ENCODE measurements around the gene EFCAB12.
A peak's percentile ranks its signal among the peaks of the same experiment; 100 is the strongest.
"Not testable (repeated sequence)": the region's sequence is repeated elsewhere in the genome, so short reads cannot be mapped to it uniquely, and the experiment has no call there.

Gene EFCAB12

DNA sequence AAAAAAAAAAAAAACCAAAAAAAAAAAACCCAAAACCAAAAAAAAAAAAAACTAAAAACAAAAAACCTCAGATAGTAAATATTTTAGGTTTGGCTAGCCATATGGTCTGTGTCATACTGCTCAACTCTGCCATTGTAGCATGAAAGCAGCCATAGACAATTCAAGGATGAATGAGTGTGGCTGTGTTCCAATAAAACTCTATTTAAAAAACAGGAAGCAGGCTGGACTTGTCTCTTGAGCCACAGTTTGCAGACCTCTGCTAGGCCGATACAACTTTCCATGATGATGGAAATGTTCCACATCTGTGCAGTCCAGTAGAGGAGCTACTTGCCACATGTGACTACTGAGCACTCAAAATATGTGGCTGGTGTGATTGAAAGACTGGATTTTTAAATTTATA is 11.1 kb downstream of the EFCAB12 start:
- H3K36me3 Mint-ChIP-seq, result no peaks in the 10 kb centered on the region
- DNase-seq (ENCODE audit: low spot score in 2 of 2) (no peak), ATAC-seq (no peak)
- H3K27ac Mint-ChIP-seq, result no peak overlapping the region
- H3K9me3 Mint-ChIP-seq, result no peaks in the 10 kb centered on the region
- no peak overlapping the region for H3K4me3 Mint-ChIP-seq
- no peaks in the 10 kb centered on the region for H3K4me1 Mint-ChIP-seq

DNA sequence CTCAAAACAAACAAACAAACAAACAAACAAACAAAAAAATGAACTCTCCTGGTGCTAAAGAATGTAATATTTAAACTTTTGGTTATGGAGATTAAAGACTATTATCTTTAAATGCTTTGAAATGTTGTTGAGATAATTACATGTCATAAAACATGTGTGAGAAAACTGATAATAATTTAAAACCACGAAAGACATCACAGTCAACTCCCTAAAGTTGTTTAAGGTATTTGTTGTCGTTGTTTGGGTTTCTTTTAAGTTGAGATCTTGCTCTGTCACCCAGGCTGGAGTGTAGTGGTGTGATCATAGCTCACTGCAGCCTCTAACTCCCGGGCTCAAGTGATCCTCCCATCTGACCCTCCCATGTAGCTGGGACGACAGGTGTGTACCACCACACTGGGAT is 12.0 kb downstream of the EFCAB12 start:
- Mint-ChIP-seq H3K27ac (no peak overlapping the region), H3K9me3 (no peaks in the 10 kb centered on the region), H3K4me3 (no peak overlapping the region), H3K36me3 (no peaks in the 10 kb centered on the region), H3K4me1 (no peaks in the 10 kb centered on the region)
- DNase-seq (ENCODE audit: low spot score in 2 of 2) (no peak), ATAC-seq (no peak)

DNA sequence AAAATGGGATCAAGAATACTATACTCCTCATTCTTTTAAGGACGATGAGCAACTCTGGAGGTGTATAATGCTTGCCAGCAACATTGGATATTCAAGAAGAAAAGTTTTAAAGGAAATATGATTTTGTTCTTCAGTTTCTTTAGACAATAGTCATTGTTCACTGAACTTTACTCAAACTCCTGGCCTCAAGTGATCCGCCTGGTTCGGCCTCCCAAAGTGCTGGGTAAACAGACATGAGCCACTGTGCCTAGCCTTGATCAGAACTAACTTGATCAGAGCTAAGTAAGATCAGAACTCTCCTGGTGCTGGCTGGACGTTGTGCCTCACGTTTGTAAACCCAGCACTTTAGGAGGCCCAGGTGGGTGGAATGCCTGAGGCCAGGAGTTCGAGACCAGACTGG is 12.6 kb downstream of the EFCAB12 start:
- Mint-ChIP-seq H3K36me3 (no peaks in the 10 kb centered on the region), H3K27ac (no peak overlapping the region), H3K4me1 (no peaks in the 10 kb centered on the region), H3K9me3 (no peaks in the 10 kb centered on the region), H3K4me3 (no peak overlapping the region)
- ATAC-seq, result no peak
- DNase-seq (ENCODE audit: low spot score in 2 of 2), result no peak

DNA sequence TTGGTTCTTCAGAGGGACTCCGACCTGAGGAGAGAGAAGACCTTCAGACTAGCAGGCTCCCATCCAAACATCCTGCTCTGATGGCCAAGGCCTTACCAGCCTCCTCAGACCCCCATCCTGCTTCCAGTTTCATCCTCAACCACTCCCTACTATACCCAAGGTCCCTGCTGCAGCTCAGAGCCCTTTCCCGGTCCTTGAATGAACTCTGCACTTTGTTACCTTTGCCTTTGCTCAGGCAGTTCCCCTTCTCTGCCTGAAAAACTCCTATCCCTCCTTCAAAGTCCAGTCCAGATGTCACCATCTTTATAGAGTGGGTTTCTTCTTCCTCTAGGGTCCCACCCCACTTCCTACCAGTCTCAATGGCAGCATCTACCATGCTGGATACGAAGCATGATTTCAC is 13.1 kb downstream of the EFCAB12 start:
- ATAC-seq (no peak), DNase-seq (ENCODE audit: low spot score in 2 of 2) (no peak)
- H3K4me1 Mint-ChIP-seq, result no peaks in the 10 kb centered on the region
- H3K27ac Mint-ChIP-seq, result no peak overlapping the region
- no peak overlapping the region for H3K4me3 Mint-ChIP-seq
- H3K36me3 Mint-ChIP-seq, result no peaks in the 10 kb centered on the region
- H3K9me3 Mint-ChIP-seq, result no peaks in the 10 kb centered on the region

DNA sequence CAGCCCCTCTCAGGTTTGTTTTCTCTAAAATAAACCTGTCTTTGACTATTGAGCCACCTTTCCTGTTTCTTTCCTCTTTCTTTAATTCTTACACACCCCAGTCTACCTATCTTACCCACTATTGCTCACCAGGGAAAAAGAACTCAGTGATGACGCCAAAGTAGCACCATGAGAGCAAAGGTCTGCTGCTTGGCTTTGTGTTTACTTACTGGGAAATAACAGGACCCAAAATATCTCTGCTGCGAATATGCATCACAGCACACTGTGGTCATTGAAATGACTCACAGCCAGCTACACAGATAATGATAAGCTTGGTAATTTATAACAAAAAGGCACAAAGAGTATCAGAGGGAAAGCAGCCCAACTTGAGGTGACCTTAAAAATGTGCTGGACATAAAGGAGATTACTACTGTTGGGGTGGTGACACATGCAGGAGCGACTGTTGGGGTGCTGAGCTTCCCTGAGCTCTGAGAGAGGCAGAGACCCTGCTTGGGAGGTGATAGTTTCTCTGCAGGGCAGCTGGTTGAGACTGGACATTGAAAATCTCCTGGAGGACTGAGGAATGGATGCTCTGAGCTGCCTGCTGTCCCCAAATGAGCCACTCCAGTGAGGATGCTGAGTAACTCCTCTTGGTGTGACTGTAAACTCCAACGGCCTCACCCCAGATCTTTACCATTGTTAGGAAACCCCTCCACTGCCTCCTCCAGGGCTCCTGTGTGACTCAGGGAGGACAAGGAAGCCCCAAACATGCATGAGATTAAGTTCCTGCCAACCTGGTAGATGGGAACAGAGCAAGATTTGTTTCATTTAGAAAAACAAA is 14.5 kb downstream of the EFCAB12 start:
- ATAC-seq (peak; percentile 68), DNase-seq (ENCODE audit: low spot score in 2 of 2) (no peak)
- Mint-ChIP-seq H3K4me1 (no peaks in the 10 kb centered on the region), H3K9me3 (no peaks in the 10 kb centered on the region), H3K4me3 (no peak overlapping the region), H3K36me3 (no peaks in the 10 kb centered on the region), H3K27ac (no peak overlapping the region)

DNA sequence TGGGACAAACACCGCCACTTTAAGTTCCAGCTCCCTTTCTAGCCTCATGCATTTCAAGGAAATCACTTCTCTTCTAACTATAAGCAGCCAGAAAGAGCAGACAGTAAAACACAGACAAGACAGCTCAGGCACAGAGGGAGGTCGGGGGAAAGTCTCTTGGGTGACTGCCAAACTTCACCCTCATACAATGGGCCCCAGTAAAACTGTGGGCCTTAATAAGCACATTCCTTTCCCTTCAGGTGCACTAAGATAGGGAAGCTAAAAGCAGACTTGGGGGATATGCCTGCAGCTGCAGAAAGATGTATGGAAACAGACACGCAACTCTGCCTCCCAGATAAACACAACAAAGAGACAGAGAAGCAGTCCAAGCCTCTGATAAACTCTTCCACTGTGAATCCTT is 15.2 kb downstream of the EFCAB12 start:
- H3K4me1 Mint-ChIP-seq; DNase-seq (ENCODE audit: low spot score in 2 of 2); H3K27ac Mint-ChIP-seq; ATAC-seq; H3K4me3 Mint-ChIP-seq; H3K36me3 Mint-ChIP-seq; H3K9me3 Mint-ChIP-seq: not testable (repeated sequence)

DNA sequence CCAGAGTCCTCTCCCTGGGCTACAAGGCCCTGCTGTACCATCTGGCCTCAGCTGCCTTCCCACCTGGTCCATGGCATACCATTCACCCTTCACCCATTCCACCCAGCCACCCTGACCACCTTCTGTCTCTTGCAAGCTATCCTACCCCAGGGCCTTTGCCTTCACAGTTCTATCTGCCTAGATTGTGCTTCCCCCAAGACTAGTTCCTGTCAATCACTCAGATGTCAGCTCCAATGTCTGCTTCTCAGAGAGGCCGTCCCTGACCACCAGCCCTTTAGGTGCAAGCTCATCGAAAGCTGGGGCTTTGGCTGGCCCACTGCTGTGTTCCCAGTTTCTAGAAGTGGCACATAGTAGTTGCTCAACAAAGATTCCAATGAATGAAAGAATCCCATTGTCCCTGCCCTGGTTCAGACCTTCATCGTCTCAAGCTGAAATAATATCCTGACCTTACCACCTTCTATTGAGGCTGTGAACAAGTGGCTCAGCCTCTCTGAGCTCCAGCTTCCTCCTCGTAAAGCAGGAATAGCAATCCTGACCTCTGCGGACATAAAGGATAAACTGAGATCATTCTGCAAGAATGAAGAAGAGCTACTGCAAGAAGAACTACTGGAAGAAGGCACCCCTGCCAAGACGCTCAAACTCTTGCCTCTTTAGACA is 15.8 kb downstream of the EFCAB12 start:
- no peaks in the 10 kb centered on the region for H3K9me3 Mint-ChIP-seq
- no peak for ATAC-seq
- H3K4me3 Mint-ChIP-seq, result no peak overlapping the region
- no peaks in the 10 kb centered on the region for H3K36me3 Mint-ChIP-seq
- no peak overlapping the region for H3K27ac Mint-ChIP-seq
- H3K4me1 Mint-ChIP-seq, result no peaks in the 10 kb centered on the region
- DNase-seq (ENCODE audit: low spot score in 2 of 2), result no peak

DNA sequence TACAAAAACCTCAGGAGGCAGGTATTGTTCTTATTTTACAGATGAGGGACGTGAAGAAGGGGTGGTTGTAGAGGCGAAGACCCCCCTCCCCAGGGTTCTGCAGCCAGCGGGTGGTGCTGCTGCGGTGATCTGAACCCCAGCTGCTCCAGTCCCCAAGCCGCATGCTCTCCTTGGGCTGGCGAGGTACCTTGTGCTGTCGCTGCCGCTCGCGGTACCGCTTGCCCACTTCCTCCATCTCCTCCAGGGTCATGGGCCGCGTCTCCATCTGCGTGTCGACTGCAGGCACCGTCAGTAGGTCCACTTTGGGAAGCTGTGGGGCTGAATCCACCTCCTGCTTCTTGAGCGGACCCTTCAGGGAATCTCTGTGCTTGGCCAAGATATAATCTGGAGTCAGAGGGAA is 17.5 kb downstream of the EFCAB12 start:
- ATAC-seq (no peak), DNase-seq (ENCODE audit: low spot score in 2 of 2) (no peak)
- Mint-ChIP-seq H3K36me3 (no peaks in the 10 kb centered on the region), H3K9me3 (no peaks in the 10 kb centered on the region), H3K4me3 (no peak overlapping the region), H3K4me1 (no peaks in the 10 kb centered on the region), H3K27ac (no peak overlapping the region)

DNA sequence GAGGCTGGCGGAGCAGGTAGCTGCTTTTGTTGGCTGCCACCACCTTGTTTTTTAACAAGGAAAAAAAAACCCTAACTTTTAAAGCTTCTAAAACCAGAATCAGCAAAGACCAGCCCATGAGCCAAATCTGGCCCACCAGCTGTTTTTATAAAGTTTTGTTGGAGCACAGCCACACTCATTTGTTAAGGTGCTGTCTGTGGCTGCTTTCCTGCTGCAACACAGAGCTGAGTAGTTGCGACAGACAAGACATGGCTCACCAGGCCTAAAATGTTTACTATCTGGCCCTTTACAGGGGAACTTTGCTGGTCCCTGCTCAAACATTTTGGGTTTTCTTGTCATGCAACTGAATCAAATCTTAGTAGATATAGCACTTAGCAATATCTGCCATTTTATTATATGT is 18.9 kb downstream of the EFCAB12 start:
- H3K4me1 Mint-ChIP-seq, result no peaks in the 10 kb centered on the region
- H3K27ac Mint-ChIP-seq, result no peak overlapping the region
- H3K4me3 Mint-ChIP-seq, result no peak overlapping the region
- no peak for ATAC-seq
- H3K36me3 Mint-ChIP-seq, result no peaks in the 10 kb centered on the region
- no peak for DNase-seq (ENCODE audit: low spot score in 2 of 2)
- no peaks in the 10 kb centered on the region for H3K9me3 Mint-ChIP-seq

DNA sequence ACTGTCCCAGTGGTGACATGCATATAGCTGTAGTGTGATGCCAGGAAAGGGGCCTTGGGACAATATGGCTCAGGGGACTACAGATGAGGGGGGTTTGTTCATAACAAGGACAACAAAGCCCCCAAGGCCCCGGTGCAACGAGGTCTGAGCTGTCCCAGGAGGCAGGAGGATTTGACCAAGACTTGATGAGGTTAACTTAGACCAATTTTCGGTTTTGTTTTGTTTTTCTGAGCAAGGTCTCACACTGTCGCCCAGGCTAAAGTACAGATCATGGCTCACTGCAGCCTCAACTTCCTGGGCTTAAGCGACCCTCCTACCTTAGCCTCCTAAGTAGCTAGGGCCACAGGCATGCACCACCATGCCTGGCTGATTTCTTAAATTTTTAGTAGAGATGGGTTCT is 23.8 kb downstream of the EFCAB12 start:
- no peak for ATAC-seq
- no peaks in the 10 kb centered on the region for H3K36me3 Mint-ChIP-seq
- no peak for DNase-seq (ENCODE audit: low spot score in 2 of 2)
- H3K9me3 Mint-ChIP-seq, result no peaks in the 10 kb centered on the region
- H3K4me3 Mint-ChIP-seq, result no peak overlapping the region
- H3K27ac Mint-ChIP-seq, result no peak overlapping the region
- no peaks in the 10 kb centered on the region for H3K4me1 Mint-ChIP-seq

DNA sequence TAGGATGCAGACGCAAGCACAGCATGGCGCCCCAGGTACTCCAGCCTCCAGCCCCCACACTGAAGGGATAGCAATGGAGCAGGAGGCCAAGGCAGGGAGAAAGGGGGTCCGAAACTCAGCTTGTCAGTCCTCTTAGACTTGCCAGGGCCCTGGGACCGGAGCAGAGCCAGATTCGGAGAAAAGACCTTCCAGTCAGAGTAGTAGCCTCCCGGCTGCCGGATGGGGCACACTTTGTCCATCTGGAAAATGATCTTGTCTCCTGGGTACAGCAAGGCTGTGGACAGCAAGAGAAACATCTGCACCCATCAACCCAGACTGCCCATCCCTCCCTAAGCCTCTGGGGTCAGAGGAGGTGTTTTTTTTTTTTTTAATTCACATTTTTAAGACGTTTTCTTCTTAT is 24.3 kb downstream of the EFCAB12 start:
- no peak overlapping the region for H3K27ac Mint-ChIP-seq
- no peak overlapping the region for H3K4me3 Mint-ChIP-seq
- no peaks in the 10 kb centered on the region for H3K9me3 Mint-ChIP-seq
- no peaks in the 10 kb centered on the region for H3K36me3 Mint-ChIP-seq
- DNase-seq (ENCODE audit: low spot score in 2 of 2) (no peak), ATAC-seq (no peak)
- H3K4me1 Mint-ChIP-seq, result no peaks in the 10 kb centered on the region

DNA sequence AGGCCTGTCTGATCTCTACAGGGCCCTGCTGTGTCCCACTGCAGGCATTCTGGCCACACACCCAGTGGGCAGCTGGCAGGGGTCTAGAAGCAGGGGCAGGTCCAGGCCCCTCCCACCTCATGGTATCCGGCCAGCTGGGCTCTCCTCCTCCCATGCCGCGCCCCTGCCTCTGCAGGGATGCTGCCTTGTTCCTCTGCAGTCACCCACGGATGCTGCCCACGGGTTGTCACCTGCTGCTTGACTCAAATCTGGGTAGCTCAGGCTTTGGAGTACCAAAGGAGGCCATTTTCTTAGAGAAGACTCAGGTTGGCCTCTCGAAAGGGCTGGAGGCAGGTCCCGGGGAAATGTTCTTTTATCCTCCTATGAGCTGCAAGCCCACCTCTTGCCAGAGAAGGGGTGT is 25.0 kb downstream of the EFCAB12 start:
- Mint-ChIP-seq H3K4me1 (peaks cover 4% of the 10 kb centered on the region), H3K4me3 (no peak overlapping the region), H3K9me3 (no peaks in the 10 kb centered on the region), H3K36me3 (no peaks in the 10 kb centered on the region), H3K27ac (no peak overlapping the region)
- ATAC-seq (no peak), DNase-seq (ENCODE audit: low spot score in 2 of 2) (no peak)

DNA sequence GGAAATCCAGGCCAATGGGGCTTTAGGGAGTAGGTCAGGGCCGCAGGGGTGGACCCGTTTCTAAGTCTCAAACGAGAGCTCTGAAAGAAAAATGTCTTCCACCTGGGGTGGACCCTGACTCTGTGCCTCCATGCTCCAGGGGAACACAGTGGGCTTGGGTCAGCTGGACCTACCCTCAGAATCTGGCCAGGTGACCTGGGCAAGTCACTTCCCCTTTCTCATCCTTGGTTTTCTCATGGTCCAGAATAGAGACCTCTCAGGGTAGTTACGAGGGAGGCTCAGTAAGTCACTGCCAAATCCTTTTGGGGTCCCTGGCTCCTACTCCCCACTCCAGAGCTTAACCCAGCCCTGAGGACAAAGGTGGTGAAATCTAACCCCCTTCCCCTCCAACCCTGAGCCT is 25.8 kb downstream of the EFCAB12 start:
- H3K36me3 Mint-ChIP-seq, result peaks cover 2% of the 10 kb centered on the region

DNA sequence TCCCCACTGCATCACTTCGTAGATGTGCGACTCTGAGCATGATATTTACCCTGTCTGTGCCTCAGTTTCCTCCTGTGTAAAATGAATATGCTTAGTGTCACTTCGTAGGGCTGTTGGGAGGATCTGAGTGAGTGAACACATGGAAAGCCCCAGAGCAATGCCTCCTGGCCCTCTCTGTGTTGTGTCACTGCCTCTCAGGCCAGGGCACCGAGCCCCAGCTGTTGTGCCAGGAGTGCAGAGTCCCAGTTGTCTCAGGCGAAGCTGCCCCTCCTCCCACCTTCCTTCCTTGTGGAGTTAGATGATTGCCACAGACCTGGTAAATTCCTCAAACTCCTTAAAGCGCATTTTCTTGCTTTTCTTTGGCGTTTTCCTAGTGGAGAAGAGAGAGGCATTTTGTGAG is 26.2 kb downstream of the EFCAB12 start:
- H3K4me1 Mint-ChIP-seq, result peaks cover 16% of the 10 kb centered on the region
- no peak overlapping the region for H3K4me3 Mint-ChIP-seq
- H3K36me3 Mint-ChIP-seq, result peaks cover 6% of the 10 kb centered on the region
- H3K9me3 Mint-ChIP-seq, result no peaks in the 10 kb centered on the region
- ATAC-seq, result no peak
- no peak overlapping the region for H3K27ac Mint-ChIP-seq
- DNase-seq (ENCODE audit: low spot score in 2 of 2), result no peak

More for the DNA sequence above, 25.8 kb downstream of the EFCAB12 start:
- no peak for DNase-seq (ENCODE audit: low spot score in 2 of 2)
- Mint-ChIP-seq H3K9me3 (no peaks in the 10 kb centered on the region), H3K4me1 (peaks cover 12% of the 10 kb centered on the region), H3K4me3 (no peak overlapping the region), H3K27ac (no peak overlapping the region)
- ATAC-seq, result no peak

DNA sequence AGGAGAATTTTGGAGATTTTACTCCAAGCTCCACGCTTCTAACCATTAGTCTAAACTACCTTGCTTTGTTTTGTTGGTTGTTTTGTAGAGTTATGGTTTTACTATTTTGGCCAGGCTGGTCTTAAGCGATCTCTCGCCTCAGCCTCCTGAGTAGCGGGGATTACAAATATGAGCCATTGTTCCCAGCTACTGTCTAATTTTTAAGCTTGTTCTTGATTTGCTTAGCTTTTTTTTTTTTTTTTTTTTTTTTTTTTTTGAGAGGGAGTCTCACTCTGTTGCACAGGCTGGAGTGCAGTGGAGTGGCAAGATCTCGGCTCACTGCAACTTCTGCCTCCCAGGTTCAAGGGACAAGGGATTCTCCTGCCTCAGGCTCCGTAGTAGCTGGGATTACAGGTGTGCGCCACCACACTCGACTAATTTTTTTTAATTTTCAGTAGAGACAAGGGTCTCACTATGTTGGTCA is 28.5 kb downstream of the EFCAB12 start:
- peak; percentile 36 for ATAC-seq
- Mint-ChIP-seq H3K4me3 (peak overlapping the region; percentile 92), H3K4me1 (peaks cover 28% of the 10 kb centered on the region), H3K36me3 (peaks cover 29% of the 10 kb centered on the region), H3K27ac (peak overlapping the region; percentile 98), H3K9me3 (no peaks in the 10 kb centered on the region)
- no peak for DNase-seq (ENCODE audit: low spot score in 2 of 2)

All from stimulated activated effector memory CD8-positive, alpha-beta T cell treated with anti-CD3 and anti-CD28 coated beads, Interleukin-12 subunit alpha, Interleukin-12 subunit beta, amount 100 ng/mL, for 72 hours (primary cell).